ENCODE results near the gene NPY5R. TPM values are rescaled to one million over a fixed set of nuclear protein-coding genes. Genes with fewer than 3 reads are reported as not detected.

The NPY5R gene
- total RNA-seq, 1 donor from 2014 or later: 8.8 TPM

DNA sequence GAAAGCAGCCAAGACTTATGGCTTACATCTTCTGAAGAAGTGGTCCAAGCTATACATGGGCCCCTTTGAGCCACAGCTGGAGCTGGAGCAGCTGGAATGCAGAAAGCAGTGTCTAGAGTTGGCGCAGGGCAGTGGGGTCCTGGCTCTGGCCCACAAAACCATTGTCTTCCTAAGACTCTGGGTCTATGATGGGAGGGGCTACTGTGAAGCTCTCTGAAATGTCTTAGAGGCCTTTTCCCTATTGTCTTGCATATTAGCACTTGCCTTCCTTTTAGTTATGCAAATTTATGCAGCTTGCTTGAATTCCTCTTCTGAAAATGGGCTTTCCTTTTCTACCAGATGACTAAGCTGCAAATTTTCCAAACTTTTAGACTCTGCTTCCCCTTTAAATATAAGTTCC is 26.6 kb upstream of the NPY5R start:
- H3K4me3 Mint-ChIP-seq: no peak overlapping the region
- peaks cover 5% of the 10 kb centered on the region for H3K9me3 Mint-ChIP-seq
- H3K36me3 Mint-ChIP-seq: no peaks in the 10 kb centered on the region
- H3K27ac Mint-ChIP-seq: no peak overlapping the region
- TF ChIP-seq CTCF (conservative IDR thresholded peaks at IDR 0.05): no peak
- H3K4me1 Mint-ChIP-seq (ENCODE audit: unreplicated experiment): no peaks in the 10 kb centered on the region
- DNase-seq (ENCODE audit: extremely low spot score, unreplicated experiment): no peak
- H3K27me3 Mint-ChIP-seq: no peaks in the 10 kb centered on the region

GRCh38 chr4:163330916-163331628 is 12.6 kb upstream of the NPY5R start:
- H3K4me3 Mint-ChIP-seq: peak overlapping the region; percentile 97
- H3K27ac Mint-ChIP-seq: no peak overlapping the region
- no peaks in the 10 kb centered on the region for H3K36me3 Mint-ChIP-seq
- no peaks in the 10 kb centered on the region for H3K9me3 Mint-ChIP-seq
- H3K27me3 Mint-ChIP-seq: peaks cover 53% of the 10 kb centered on the region
- no peak for TF ChIP-seq CTCF (conservative IDR thresholded peaks at IDR 0.05)
- no peak for DNase-seq (ENCODE audit: extremely low spot score, unreplicated experiment)
- peaks cover 9% of the 10 kb centered on the region for H3K4me1 Mint-ChIP-seq (ENCODE audit: unreplicated experiment)

DNA sequence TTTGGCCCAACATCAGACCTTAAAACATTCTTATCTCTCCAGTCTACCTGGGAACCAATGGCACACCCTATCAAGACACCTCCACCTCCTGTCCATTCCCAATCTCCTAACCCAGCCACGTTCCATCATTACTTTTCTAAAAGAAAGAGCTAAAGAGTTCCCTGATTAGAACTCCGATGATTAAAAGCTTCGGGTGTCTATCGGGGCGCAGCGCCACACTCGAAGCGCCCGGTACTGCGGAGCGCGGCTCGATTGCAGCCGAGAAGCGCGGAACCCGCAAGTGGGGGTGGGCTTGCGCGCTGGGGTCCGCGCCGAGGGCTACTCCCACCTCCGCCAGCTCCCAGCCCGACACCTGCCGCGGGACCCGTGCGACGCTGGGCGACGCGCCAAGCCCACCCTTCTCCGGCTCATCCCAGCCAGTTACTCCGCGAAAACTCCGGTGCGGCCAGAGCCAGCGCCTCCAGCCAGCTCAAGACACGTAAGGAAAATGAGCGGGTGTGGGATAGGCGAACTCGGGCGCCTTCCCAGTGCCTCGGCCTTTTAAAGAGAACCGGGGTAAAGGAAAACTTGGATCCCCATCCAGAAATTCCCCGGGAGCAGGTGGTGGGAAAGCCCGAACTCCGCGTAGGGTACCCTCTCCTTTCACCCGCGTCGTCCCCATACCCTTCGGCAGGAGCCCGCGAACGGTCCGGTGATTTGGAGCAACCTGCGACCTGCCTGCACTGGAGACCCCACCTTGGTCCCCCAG is 11.9 kb upstream of the NPY5R start:
- Mint-ChIP-seq H3K36me3 (no peaks in the 10 kb centered on the region), H3K27me3 (peaks cover 53% of the 10 kb centered on the region), H3K27ac (no peak overlapping the region), H3K4me1 (ENCODE audit: unreplicated experiment) (peaks cover 9% of the 10 kb centered on the region), H3K9me3 (no peaks in the 10 kb centered on the region), H3K4me3 (peak overlapping the region; percentile 97)
- TF ChIP-seq CTCF (conservative IDR thresholded peaks at IDR 0.05): peak; percentile 44
- peak; percentile 70 for DNase-seq (ENCODE audit: extremely low spot score, unreplicated experiment)

DNA sequence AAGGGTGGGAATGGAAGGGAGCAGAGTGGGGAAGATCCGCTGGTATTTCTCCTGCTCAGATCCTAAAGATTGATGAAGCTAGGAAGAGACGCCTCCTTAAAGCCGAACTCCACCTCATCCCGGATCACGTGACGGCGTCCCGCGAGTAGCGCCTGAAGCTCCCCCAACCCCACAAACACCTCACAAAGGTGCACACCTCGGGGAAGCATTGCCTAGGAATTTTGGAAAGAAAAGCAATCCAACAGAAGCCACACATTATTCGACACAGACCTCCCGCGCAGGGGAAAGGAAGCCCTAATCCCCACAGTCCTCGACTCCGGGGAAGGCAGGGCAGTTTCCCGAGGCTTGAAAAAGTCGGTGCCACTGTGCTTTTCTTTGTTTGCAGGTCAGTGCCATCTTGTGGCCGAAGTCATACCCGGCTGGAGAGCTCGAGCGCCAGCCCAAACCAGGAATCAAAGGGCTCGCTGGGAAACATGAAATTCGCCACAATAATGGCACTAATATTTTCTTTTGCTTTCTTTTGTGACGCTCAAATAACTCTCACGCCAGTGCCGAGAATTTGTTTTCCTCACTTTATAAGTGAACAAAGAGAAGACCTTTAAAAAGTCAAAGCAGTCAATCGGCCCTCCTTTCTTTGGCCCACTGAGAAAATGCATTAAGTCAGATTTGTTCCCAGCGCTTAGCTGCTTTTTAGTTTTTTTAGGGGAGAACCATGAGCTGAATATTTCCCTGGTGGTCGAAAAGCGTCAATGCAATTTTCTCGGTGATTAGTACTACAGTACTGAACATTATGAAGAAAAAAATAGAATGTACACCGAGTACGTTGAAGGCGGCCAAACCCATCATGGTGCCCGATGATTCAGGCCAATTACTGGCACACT is 10.9 kb upstream of the NPY5R start, which contains the start of gene NPY1R:
Gene NPY1R (minus strand): TSS at position 71 of the 881 bp plus-strand sequence. CDS start 6,042 bp downstream, outside the sequence.
- Mint-ChIP-seq H3K27ac (peak within 1 kb of the TSS; percentile 84), H3K4me1 (ENCODE audit: unreplicated experiment) (peaks cover 9% of the 10 kb centered on the region), H3K27me3 (peaks cover 61% of the 10 kb centered on the region), H3K36me3 (no peaks in the 10 kb centered on the region), H3K9me3 (no peaks in the 10 kb centered on the region), H3K4me3 (peak within 1 kb of the TSS; percentile 97)
- peak; percentile 83 for TF ChIP-seq CTCF (conservative IDR thresholded peaks at IDR 0.05)
- DNase-seq (ENCODE audit: extremely low spot score, unreplicated experiment): peak; percentile 73

DNA sequence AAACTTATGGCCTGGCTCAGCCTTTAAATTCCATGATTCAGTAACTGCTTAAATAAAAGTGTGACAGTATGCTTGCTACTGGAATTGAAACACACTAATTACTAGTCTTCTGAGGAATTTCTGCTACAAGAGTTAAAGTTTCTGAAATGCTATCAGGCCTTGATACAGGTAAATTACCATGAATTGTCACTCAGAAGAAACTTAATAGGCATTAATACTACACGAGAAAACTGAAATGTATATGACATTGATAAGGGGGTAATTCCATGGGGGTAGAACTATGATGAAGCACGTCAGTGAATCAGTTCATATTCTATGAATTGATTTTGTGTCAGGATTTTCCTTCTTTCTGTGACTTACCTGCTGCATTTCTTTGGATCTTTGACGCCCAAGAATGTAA is 8.3 kb upstream of the NPY5R start:
- DNase-seq (ENCODE audit: extremely low spot score, unreplicated experiment): no peak
- Mint-ChIP-seq H3K36me3 (no peaks in the 10 kb centered on the region), H3K4me1 (ENCODE audit: unreplicated experiment) (peaks cover 9% of the 10 kb centered on the region), H3K27me3 (peaks cover 62% of the 10 kb centered on the region), H3K4me3 (no peak overlapping the region), H3K9me3 (no peaks in the 10 kb centered on the region), H3K27ac (no peak overlapping the region)
- TF ChIP-seq CTCF (conservative IDR thresholded peaks at IDR 0.05): no peak

Data from type B pancreatic cell (in vitro differentiated cells).